Fibroblast of pulmonary artery (primary cell): ENCODE results near the gene GFPT2.

Source experiments
- DNase-seq: peaks from one replicate; pipeline ENCODE4 v3.0.0-alpha.2; 2010; ENCODE audit warnings: low read depth
- H3K4me3 ChIP-seq: replicated peaks from 2 replicates; pipeline ENCODE4 v1.5.1; 2011; ENCODE audit warnings: low read depth, mild to moderate bottlenecking, control low read depth, low read length, moderate library complexity
- TF ChIP-seq, protein P1 (sequence below): IDR thresholded peaks from 2 replicates; pipeline ENCODE4 v1.5.1; 2011; ENCODE audit warnings: mild to moderate bottlenecking, control low read depth, low read length, inconsistent platforms; ENCODE audit errors: missing control alignments

Gene GFPT2

DNA sequence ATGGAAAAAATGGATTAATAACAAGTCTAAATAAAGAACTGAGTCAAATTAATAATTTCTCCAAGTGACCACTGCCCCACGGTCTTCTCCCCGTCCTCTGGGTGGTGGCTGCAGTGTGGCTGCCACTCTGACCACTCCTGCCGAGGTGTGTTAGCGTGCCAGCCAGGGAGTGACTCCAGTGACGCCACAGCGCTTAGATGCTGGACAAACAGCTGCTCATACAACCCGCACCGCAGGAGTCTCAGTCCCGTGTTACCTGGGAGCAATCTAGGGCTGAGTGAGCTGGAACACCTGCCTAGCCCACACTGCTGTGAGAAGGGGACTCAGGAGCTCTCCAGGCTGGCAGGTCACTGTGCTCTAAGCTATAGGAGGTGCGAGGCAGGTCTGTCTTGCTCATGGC lies 71.4 kb downstream of the GFPT2 start:
- TF ChIP-seq, protein P1, sequence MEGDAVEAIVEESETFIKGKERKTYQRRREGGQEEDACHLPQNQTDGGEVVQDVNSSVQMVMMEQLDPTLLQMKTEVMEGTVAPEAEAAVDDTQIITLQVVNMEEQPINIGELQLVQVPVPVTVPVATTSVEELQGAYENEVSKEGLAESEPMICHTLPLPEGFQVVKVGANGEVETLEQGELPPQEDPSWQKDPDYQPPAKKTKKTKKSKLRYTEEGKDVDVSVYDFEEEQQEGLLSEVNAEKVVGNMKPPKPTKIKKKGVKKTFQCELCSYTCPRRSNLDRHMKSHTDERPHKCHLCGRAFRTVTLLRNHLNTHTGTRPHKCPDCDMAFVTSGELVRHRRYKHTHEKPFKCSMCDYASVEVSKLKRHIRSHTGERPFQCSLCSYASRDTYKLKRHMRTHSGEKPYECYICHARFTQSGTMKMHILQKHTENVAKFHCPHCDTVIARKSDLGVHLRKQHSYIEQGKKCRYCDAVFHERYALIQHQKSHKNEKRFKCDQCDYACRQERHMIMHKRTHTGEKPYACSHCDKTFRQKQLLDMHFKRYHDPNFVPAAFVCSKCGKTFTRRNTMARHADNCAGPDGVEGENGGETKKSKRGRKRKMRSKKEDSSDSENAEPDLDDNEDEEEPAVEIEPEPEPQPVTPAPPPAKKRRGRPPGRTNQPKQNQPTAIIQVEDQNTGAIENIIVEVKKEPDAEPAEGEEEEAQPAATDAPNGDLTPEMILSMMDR = no peak
- H3K4me3 ChIP-seq = no peak overlapping the region
- DNase-seq = no peak

DNA sequence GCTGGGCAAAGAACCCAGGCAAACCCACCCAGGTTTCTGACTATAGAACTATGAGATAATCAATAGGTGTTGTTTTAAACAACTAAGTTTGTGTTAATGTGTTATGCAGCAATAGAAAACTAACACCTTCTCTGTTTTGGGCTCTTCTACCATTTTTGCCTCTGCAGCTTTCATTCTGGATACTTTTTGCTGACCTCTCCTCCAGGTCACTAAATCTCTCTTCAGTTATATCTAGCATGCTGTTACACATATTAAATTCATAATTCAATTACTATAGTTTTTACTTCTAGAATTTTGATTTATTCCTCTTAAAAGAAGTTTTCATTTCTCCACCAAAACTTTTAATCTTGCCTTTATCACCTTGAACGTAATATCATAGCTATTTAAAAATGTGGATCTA lies 78.4 kb downstream of the GFPT2 start:
- no peak for DNase-seq
- no peak overlapping the region for H3K4me3 ChIP-seq
- TF ChIP-seq, protein P1 = no peak

DNA sequence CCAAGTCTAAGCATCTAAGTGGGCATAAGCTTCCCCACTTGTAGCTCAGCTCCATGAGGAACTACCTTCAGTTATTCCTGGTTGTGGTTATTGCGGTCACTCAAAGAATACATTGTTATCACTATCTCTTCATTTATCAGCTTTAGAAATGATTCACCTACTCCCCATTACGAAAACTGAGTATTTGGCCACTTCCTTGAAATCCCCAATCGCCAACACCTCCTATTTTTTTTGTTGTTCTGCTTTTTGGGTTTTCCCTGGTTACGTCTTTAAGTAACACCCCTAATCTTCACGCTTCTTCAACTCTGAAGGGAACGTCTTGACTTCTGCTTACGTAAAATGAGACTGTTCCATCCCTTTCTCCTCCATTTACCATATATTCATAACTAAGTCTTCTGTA lies 81.9 kb downstream of the GFPT2 start:
- TF ChIP-seq, protein P1 = no peak
- H3K4me3 ChIP-seq = no peak overlapping the region
- no peak for DNase-seq

DNA sequence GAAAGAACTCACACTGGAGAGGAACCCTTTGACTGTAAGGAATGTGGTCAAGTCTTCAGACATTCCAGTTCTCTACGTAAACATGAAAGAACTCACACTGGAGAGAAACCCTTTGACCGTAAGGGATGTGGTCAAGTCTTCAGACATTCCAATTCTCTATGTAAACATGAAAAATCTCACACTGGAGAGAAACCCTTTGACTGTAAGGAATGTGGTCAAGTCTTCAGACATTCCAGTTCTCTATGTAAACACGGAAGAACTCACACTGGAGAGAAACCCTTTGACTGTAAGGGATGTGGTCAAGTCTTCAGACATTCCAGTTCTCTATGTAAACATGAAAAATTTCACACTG lies 93.9 kb downstream of the GFPT2 start:
- H3K4me3 ChIP-seq = no peak overlapping the region
- DNase-seq = peak; percentile 10

DNA sequence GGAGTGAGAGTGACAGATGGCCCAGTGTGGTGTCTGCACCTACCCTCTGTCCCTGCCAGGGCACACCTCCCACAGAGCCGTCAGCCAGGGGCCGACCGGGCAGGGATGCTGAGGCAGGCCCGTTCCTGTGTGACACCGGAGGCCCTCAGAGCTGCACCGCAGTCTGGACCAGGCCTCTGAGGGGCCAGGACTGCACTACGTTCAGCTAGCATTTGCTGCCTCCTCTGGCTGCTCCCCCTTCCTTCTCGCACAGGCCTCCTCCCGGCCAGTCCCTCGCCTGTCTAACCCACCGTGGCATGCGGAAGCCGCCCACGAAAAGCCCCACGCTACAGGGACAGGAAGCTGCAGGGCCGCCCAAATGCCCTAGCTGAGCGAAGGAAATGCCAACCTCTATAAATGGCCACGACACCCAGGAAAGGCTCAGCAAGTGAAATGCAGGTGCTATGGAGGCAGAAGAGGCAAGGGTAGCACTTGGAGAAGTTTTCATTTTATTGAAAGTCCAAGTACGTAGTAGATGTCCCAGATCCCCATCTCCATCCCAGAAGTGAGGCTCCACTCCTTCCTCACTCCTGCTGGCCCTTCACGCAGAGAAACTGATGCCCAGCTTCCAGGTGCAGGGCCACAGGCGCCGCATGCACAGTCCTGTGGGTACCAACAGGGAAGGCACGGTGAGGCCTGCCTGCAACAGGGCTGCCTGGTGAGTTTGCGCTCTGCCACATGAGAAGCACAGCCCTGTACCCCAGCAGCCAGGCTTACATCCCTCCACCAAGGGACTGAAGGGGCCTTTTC lies 99.9 kb downstream of the GFPT2 start:
- H3K4me3 ChIP-seq = no peak overlapping the region
- DNase-seq = no peak
- TF ChIP-seq, protein P1 = no peak

More for the DNA sequence above, 93.9 kb downstream of the GFPT2 start:
- TF ChIP-seq, protein P1 = no peak

DNA sequence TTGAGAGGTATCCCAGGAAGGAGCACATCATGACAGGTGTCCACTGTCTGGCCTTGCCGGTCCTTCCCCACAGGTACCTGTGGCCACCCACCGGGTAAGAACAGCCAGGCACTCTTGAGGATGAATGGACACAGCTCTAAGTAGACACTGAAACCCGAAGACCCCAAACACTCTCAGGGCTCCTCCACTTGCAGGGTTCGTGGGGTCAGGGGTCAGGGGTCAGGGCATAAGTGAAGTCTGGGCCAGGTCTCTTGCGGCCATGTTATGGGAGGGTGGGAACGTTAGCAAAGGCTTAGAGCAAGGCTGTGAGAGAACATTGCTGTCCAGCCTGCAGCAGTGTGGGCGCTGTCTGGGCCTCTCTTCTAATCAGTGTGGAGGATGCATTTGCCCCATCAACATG lies 101.2 kb downstream of the GFPT2 start:
- no peak for DNase-seq
- no peak overlapping the region for H3K4me3 ChIP-seq
- TF ChIP-seq, protein P1 = no peak

DNA sequence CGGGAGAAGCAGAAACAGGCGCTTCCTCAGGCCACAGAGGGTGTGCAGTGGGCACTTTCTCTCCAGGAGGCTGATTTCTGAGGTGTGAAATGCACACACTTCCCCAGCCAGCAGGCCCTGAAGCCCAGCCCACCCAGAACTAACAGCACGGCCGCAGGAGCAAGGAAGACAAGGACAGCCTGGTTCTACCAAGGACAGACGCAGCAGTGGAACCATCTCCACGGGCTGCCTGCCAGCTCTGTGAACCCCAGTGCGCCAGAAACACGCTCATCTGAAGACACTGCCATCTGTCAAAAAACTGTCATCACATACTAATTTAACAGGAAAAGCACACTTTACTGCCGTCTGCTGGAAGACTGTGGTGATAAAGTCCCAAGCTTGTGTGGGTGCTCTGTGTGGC lies 102.0 kb downstream of the GFPT2 start:
- TF ChIP-seq, protein P1 = no peak
- no peak for DNase-seq
- H3K4me3 ChIP-seq = no peak overlapping the region
